Neuronal stem cell (in vitro differentiated cells): ENCODE measurements around the gene RALGAPA1.

Source experiments
- DNase-seq: peaks from one replicate; pipeline ENCODE4 v3.0.0-alpha.2; 2013; ENCODE audit warnings: low spot score
- H2AFZ ChIP-seq: one replicate; pipeline ENCODE4 v1.6.1; 2013; ENCODE audit warnings: mild to moderate bottlenecking, low read length, inconsistent platforms
- H2AK5ac ChIP-seq: 2 replicates; pipeline ENCODE4 v1.6.1; 2013; ENCODE audit warnings: low read depth, mild to moderate bottlenecking, inconsistent platforms, low read length, moderate library complexity, mixed read lengths
- H2BK120ac ChIP-seq: 2 replicates; pipeline ENCODE4 v1.6.1; 2013; ENCODE audit warnings: low read depth, mild to moderate bottlenecking, inconsistent platforms, low read length, moderate library complexity, mixed read lengths
- H2BK12ac ChIP-seq: one replicate; pipeline ENCODE4 v1.6.1; 2013; ENCODE audit warnings: low read length, inconsistent platforms
- H2BK15ac ChIP-seq: 2 replicates; pipeline ENCODE4 v1.6.1; 2013; ENCODE audit warnings: mild to moderate bottlenecking, low read length, inconsistent platforms, mixed read lengths
- H2BK5ac ChIP-seq: one replicate; pipeline ENCODE4 v1.6.1; 2013; ENCODE audit warnings: inconsistent platforms, mild to moderate bottlenecking, low read length, moderate library complexity
- H3K14ac ChIP-seq: one replicate; pipeline ENCODE4 v1.6.1; 2013; ENCODE audit warnings: low read length, inconsistent platforms
- H3K18ac ChIP-seq: 2 replicates; pipeline ENCODE4 v1.6.1; 2013; ENCODE audit warnings: low read length, inconsistent platforms
- H3K23ac ChIP-seq: 2 replicates; pipeline ENCODE4 v1.6.1; 2013; ENCODE audit warnings: low read depth, mild to moderate bottlenecking, mixed read lengths, low read length, inconsistent platforms; ENCODE audit not compliant: poor library complexity
- H3K27ac ChIP-seq: replicated peaks from 3 replicates; pipeline ENCODE4 v1.5.1; 2013; ENCODE audit warnings: low read length, inconsistent platforms
- H3K27me3 ChIP-seq, 3 experiments: 2 replicates each; pipeline ENCODE4 v1.6.1; 2013; ENCODE audit warnings: low read length in 3 of 3, mild to moderate bottlenecking in 2 of 3, inconsistent platforms in 1 of 3, low read depth in 1 of 3, mixed read lengths in 1 of 3, moderate library complexity in 1 of 3; ENCODE audit not compliant: control insufficient read depth in 3 of 3, insufficient read depth in 3 of 3
- H3K36me3 ChIP-seq, 2 donors: replicated peaks in 1 of 2; 2 replicates each; pipeline ENCODE4 v1.6.1; 2013; ENCODE audit warnings: low read length in 2 of 2; ENCODE audit not compliant: control insufficient read depth in 2 of 2, insufficient read depth in 2 of 2
- H3K4ac ChIP-seq: 2 replicates; pipeline ENCODE4 v1.6.1; 2013; ENCODE audit warnings: inconsistent platforms, mild to moderate bottlenecking, low read length, moderate library complexity
- H3K4me1 ChIP-seq, 2 donors: 1 replicate in 1 of 2; 2 replicates in 1 of 2; pipeline ENCODE4 v1.6.1; 2013; ENCODE audit warnings: low read length in 2 of 2, low read depth in 1 of 2; ENCODE audit not compliant: control insufficient read depth in 2 of 2, insufficient read depth in 1 of 2
- H3K4me2 ChIP-seq: one replicate; pipeline ENCODE4 v1.6.1; 2013; ENCODE audit warnings: mild to moderate bottlenecking, low read length, inconsistent platforms; ENCODE audit not compliant: insufficient read depth, poor library complexity, severe bottlenecking
- H3K4me3 ChIP-seq, 2 donors: 2 replicates each; pipeline ENCODE4 v1.5.1; 2013; ENCODE audit warnings: low read length in 2 of 2, mild to moderate bottlenecking in 2 of 2, inconsistent platforms in 1 of 2, moderate library complexity in 1 of 2
- H3K79me1 ChIP-seq: one replicate; pipeline ENCODE4 v1.6.1; 2013; ENCODE audit warnings: low read depth, mild to moderate bottlenecking, inconsistent platforms, low read length, moderate library complexity
- H3K9ac ChIP-seq: one replicate; pipeline ENCODE4 v1.6.1; 2013; ENCODE audit warnings: mild to moderate bottlenecking, low read depth, low read length, inconsistent platforms; ENCODE audit not compliant: poor library complexity
- H3K9me3 ChIP-seq, 2 donors: replicated peaks in 1 of 2; 2 replicates each; pipeline versions ENCODE3 to v1.6.1; 2013; ENCODE audit warnings: low read length in 2 of 2, mild to moderate bottlenecking in 2 of 2, inconsistent platforms in 1 of 2, low read depth in 1 of 2, mixed read lengths in 1 of 2, moderate library complexity in 1 of 2; ENCODE audit not compliant: control insufficient read depth in 2 of 2, insufficient read depth in 1 of 2
- H4K8ac ChIP-seq: one replicate; pipeline ENCODE4 v1.6.1; 2013; ENCODE audit warnings: low read depth, mild to moderate bottlenecking, inconsistent platforms, low read length, moderate library complexity
- H4K91ac ChIP-seq: one replicate; pipeline ENCODE4 v1.6.1; 2013; ENCODE audit warnings: low read length, low read depth, mild to moderate bottlenecking, inconsistent platforms; ENCODE audit not compliant: poor library complexity
- WGBS, 2 donors: extraction: QIAGEN DNeasy Blood & Tissue Kit; methylation state at CpG; one replicate each; pipeline ENCODE4 v1.1.7; 2013; ENCODE audit warnings: missing lambda C conversion rate in 2 of 2, mixed read lengths in 1 of 2; ENCODE audit not compliant: insufficient read length in 2 of 2, insufficient replicate concordance in 1 of 2; ENCODE audit errors: extremely low coverage in 2 of 2; 5-methylcytosine and 5-hydroxymethylcytosine counted together

Gene RALGAPA1

GRCh38 chr14:35854696-35855270 is 45.7 kb upstream of the RALGAPA1 start:
- H3K27ac ChIP-seq = no peak overlapping the region
- H2BK12ac ChIP-seq = no peak overlapping the region
- no CpG with 5 or more reads among the region's 1 CpG for WGBS, 2 donors
- DNase-seq = no peak
- H2AFZ ChIP-seq = no peak overlapping the region
- H3K4me3 ChIP-seq = no peak overlapping the region
- no peak overlapping the region for H3K23ac ChIP-seq
- H3K4me1 ChIP-seq = peaks cover 0 to 3% of the 10 kb centered on the region in 2 donors
- H3K4ac ChIP-seq = no peak overlapping the region
- H2BK5ac ChIP-seq = no peak overlapping the region
- H2AK5ac ChIP-seq = no peak overlapping the region
- no peak overlapping the region for H3K18ac ChIP-seq
- no peak overlapping the region for H2BK120ac ChIP-seq
- H3K4me2 ChIP-seq = no peak overlapping the region
- no peaks in the 10 kb centered on the region for H3K79me1 ChIP-seq
- no peak overlapping the region for H4K8ac ChIP-seq
- no peaks in the 10 kb centered on the region for H3K27me3 ChIP-seq
- H3K14ac ChIP-seq = no peak overlapping the region
- no peak overlapping the region for H2BK15ac ChIP-seq
- H3K9me3 ChIP-seq = peaks cover 2 to 11% of the 10 kb centered on the region in 2 donors
- H3K36me3 ChIP-seq = peaks cover 4 to 41% of the 10 kb centered on the region in 2 donors
- no peak overlapping the region for H4K91ac ChIP-seq
- H3K9ac ChIP-seq = no peak overlapping the region

GRCh38 chr14:35853225-35853624 is 44.1 kb upstream of the RALGAPA1 start:
- Histone ChIP-seq H2AK5ac (no peak overlapping the region), H3K79me1 (no peaks in the 10 kb centered on the region), H3K14ac (no peak overlapping the region), H3K36me3 (peaks cover 4 to 33% of the 10 kb centered on the region in 2 donors), H3K4ac (no peak overlapping the region), H2BK15ac (no peak overlapping the region), H3K4me2 (no peak overlapping the region), H4K91ac (no peak overlapping the region), H2AFZ (no peak overlapping the region), H2BK120ac (no peak overlapping the region), H2BK12ac (no peak overlapping the region), H4K8ac (no peak overlapping the region), H3K9me3 (peaks cover 2 to 11% of the 10 kb centered on the region in 2 donors), H3K4me1 (peaks cover 0 to 3% of the 10 kb centered on the region in 2 donors), H3K18ac (no peak overlapping the region), H3K27me3 (no peaks in the 10 kb centered on the region), H3K23ac (no peak overlapping the region), H2BK5ac (no peak overlapping the region), H3K4me3 (no peak overlapping the region), H3K9ac (no peak overlapping the region), H3K27ac (no peak overlapping the region)
- no peak for DNase-seq
- no CpG with 5 or more reads among the region's 2 CpGs for WGBS, 2 donors

GRCh38 chr14:35851823-35852222 is 42.7 kb upstream of the RALGAPA1 start:
- no peak overlapping the region for H4K91ac ChIP-seq
- H2BK15ac ChIP-seq = no peak overlapping the region
- no peak overlapping the region for H2BK120ac ChIP-seq
- H3K9ac ChIP-seq = no peak overlapping the region
- no peak overlapping the region for H3K23ac ChIP-seq
- no peak overlapping the region for H3K4ac ChIP-seq
- H2BK5ac ChIP-seq = no peak overlapping the region
- WGBS, 2 donors = no CpG with 5 or more reads among the region's 3 CpGs
- no peaks in the 10 kb centered on the region for H3K27me3 ChIP-seq
- H3K27ac ChIP-seq = no peak overlapping the region
- H3K9me3 ChIP-seq = peaks cover 2 to 11% of the 10 kb centered on the region in 2 donors
- no peak overlapping the region for H3K4me3 ChIP-seq
- H2BK12ac ChIP-seq = no peak overlapping the region
- peaks cover 4 to 32% of the 10 kb centered on the region in 2 donors for H3K36me3 ChIP-seq
- no peak for DNase-seq
- H3K4me1 ChIP-seq = peaks cover 0 to 3% of the 10 kb centered on the region in 2 donors
- no peak overlapping the region for H3K18ac ChIP-seq
- no peaks in the 10 kb centered on the region for H3K79me1 ChIP-seq
- H2AFZ ChIP-seq = no peak overlapping the region
- no peak overlapping the region for H2AK5ac ChIP-seq
- no peak overlapping the region for H3K4me2 ChIP-seq
- H3K14ac ChIP-seq = no peak overlapping the region
- H4K8ac ChIP-seq = no peak overlapping the region

- H2BK15ac ChIP-seq = no peak overlapping the region
- H2AK5ac ChIP-seq = no peak overlapping the region
- H3K79me1 ChIP-seq = no peaks in the 10 kb centered on the region
- WGBS, 2 donors = no CpG with 5 or more reads among the region's 1 CpG
- no peak overlapping the region for H3K9ac ChIP-seq
- H3K4me1 ChIP-seq = no peaks in the 10 kb centered on the region
- no peak overlapping the region for H2BK5ac ChIP-seq
- no peak overlapping the region for H4K91ac ChIP-seq
- no peak for DNase-seq
- H3K23ac ChIP-seq = no peak overlapping the region
- no peak overlapping the region for H3K4me3 ChIP-seq
- H3K27ac ChIP-seq = no peak overlapping the region
- H3K36me3 ChIP-seq = peaks cover 5 to 46% of the 10 kb centered on the region in 2 donors
- no peak overlapping the region for H2AFZ ChIP-seq
- no peak overlapping the region for H3K14ac ChIP-seq
- H3K18ac ChIP-seq = no peak overlapping the region
- no peak overlapping the region for H3K4ac ChIP-seq
- no peak overlapping the region for H4K8ac ChIP-seq
- peaks cover 2 to 11% of the 10 kb centered on the region in 2 donors for H3K9me3 ChIP-seq
- no peak overlapping the region for H2BK120ac ChIP-seq
- no peak overlapping the region for H3K4me2 ChIP-seq
- no peak overlapping the region for H2BK12ac ChIP-seq
- H3K27me3 ChIP-seq = no peaks in the 10 kb centered on the region
Measured at GRCh38 chr14:35849122-35849521, 40.0 kb upstream of the RALGAPA1 start.
